ENCODE results near the gene ITPRIP.

ITPRIP gene

DNA sequence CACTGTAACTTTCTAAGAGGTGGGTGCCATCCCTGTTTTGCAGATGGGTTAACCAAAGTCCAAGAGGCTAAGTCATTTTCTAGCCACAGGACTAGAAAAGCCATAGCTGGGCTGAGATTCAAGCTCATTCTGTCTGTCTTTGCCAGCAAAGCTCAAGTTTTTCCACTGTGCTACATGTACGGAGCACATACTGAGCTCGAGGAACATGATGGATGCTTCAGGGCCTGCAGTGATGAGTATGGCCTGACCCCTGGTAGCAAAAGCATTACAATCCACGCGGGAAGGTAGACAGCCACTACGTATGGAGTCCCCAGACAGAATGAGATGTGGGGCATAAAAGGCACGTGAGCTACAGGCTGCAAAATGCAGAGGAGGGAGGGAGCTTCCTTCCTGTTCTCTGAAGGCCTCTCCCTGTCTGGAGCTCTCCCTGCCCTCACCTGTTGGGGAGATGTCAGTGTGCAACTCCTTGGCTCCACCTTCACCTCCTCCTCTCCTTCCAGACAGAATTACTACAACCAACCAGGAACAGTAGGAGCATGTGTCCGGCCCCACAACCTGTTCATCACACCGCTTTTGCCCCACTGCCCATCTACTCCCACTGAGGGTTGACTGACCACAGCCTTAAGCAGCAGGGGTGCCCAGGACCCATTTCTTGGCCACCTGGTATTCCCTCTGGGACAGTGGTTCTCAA, 16.4 kb downstream of the ITPRIP start:
- Histone ChIP-seq H3K4me3 (no peak overlapping the region), H3K36me3 (peaks cover 53% of the 10 kb centered on the region), H3K27ac (peak overlapping the region; percentile 89), H4K20me1 (peaks cover 100% of the 10 kb centered on the region), H3K4me1 (peaks cover 100% of the 10 kb centered on the region), H3K4me2 (peak overlapping the region; percentile 97), H3K27me3 (no peaks in the 10 kb centered on the region), H3K9me3 (no peaks in the 10 kb centered on the region), H3K9ac (peak overlapping the region; percentile 65)
- TF ChIP-seq Cebpa-rat (IDR thresholded peaks at IDR 0.05), result no peak

DNA sequence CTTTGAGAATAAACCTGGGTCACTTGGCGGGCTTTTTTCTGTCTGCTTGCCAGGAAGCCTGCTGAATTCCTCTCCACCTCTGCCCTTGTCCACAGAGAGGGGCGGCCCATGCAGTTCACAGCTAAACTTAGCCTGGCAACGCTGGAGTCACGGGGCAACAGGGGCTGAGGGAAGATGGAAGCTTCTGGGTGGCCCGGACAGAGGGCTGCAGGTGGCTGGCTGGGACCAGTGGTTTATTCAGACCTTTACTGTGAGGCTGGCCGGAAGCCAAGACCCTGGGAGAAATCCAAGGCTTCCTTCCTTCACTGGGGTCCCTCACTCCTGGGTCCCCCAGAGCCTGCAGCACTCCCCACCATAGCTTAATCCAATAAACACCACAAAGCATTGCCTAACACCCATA, 17.0 kb downstream of the ITPRIP start:
- Histone ChIP-seq H3K27me3 (no peaks in the 10 kb centered on the region), H3K4me3 (no peak overlapping the region), H3K4me2 (peak overlapping the region; percentile 97), H3K4me1 (peaks cover 94% of the 10 kb centered on the region), H3K36me3 (peaks cover 59% of the 10 kb centered on the region), H3K9ac (no peak overlapping the region), H3K27ac (peak overlapping the region; percentile 89), H3K9me3 (no peaks in the 10 kb centered on the region), H4K20me1 (peaks cover 100% of the 10 kb centered on the region)
- no peak for TF ChIP-seq Cebpa-rat (IDR thresholded peaks at IDR 0.05)

DNA sequence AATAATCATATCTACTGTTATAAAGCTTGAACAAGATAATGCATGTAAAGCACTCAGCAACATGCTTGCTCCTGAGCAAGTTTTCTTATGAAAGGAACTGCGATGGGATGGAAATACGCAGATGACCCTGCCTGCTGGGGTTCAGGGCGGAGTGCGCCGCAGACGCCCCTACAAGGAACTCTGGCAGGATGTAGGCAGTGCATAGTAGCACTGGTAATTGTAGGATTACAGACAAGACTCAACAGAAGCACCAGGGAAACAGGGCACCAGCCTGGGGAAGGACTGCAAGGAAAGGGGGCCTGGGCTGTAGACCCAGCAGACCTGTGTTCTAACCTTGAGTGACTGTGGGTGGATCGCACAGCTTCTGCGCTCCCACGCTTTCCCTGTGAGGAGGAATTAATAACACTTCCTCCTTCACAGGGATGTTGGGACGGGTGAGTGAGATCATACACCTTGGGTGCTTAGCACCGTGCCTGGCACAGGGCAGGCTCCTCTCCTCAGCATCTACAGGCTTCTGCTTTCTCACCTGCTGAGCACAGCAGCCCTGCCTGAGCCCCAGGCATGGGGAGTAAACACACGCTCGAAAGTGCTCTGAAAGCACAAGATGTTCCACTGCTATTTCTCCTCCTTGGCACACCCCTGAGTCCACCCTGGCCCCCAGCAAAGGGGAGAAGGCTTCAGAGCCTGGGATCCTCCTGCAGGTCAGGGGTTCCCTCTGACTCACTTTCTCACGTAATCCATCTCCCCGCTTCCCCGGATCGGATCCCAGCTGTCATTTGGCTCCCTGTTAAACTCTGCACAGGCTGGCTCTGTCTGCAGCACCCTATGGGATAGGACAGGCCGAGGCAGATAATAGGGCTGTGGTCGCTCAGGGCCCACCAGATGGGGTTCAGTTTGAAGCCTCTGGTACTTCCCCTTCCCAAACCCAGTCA, 19.2 kb downstream of the ITPRIP start:
- no peaks in the 10 kb centered on the region for H3K9me3 ChIP-seq
- H3K4me3 ChIP-seq, result no peak overlapping the region
- H3K27ac ChIP-seq, result peak overlapping the region; percentile 59
- H3K36me3 ChIP-seq, result peaks cover 62% of the 10 kb centered on the region
- TF ChIP-seq Cebpa-rat (IDR thresholded peaks at IDR 0.05), result no peak
- H3K9ac ChIP-seq, result no peak overlapping the region
- peaks cover 100% of the 10 kb centered on the region for H4K20me1 ChIP-seq
- peak overlapping the region; percentile 22 for H3K4me2 ChIP-seq
- H3K27me3 ChIP-seq, result no peaks in the 10 kb centered on the region
- peaks cover 73% of the 10 kb centered on the region for H3K4me1 ChIP-seq

DNA sequence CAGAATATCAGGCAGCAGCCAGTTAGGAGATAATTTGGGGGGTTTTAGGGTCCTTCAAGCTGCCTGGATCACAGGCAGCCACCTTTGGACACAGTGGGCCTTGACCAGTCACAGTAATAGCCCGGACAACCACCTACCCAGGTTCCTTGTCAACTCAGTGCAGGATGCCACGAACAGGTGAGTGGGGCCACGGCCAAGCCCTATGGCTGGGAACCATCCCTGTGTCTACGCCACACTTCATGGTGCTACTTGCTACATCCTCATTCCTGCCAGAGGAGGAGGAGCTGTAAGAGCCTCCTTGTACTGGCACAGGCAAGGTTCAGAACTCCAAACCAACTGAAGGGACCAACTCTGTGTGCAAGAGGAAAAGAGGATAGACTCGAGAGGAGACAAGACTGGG, 19.9 kb downstream of the ITPRIP start:
- peaks cover 65% of the 10 kb centered on the region for H3K4me1 ChIP-seq
- no peak for TF ChIP-seq Cebpa-rat (IDR thresholded peaks at IDR 0.05)
- H3K4me2 ChIP-seq, result peak overlapping the region; percentile 45
- peaks cover 100% of the 10 kb centered on the region for H4K20me1 ChIP-seq
- peaks cover 70% of the 10 kb centered on the region for H3K36me3 ChIP-seq
- H3K27me3 ChIP-seq, result no peaks in the 10 kb centered on the region
- no peak overlapping the region for H3K4me3 ChIP-seq
- H3K27ac ChIP-seq, result no peak overlapping the region
- no peaks in the 10 kb centered on the region for H3K9me3 ChIP-seq
- no peak overlapping the region for H3K9ac ChIP-seq

DNA sequence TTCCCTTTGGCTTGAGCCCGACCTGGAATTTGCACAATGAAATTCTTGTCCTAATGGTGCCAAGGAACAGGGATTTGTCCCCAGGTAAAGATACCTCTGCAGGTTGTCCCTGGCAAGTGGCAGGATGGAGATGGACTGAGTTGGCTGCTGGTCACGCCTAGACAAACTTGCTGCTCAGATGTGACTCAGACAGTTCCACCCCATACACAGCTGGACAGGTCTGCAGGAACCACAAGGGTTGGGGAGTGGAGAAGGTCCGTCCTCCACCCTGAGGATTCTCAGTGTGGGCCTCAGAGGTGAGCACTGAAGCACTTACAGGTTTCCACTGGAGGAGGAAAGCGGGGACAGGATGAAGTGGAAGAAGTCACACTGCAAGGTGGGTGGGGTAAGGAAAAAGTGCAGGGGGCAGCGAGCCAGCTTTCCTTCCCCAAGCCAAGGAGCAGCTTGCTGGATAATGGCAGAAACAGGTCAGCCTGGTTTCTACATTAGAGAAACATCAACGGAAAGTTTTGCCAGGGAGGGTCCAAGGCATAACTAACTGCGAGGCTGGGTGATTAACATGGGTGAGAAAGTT, 20.5 kb downstream of the ITPRIP start:
- H3K27me3 ChIP-seq, result no peaks in the 10 kb centered on the region
- peaks cover 75% of the 10 kb centered on the region for H3K36me3 ChIP-seq
- no peak overlapping the region for H3K4me3 ChIP-seq
- H4K20me1 ChIP-seq, result peaks cover 100% of the 10 kb centered on the region
- H3K9me3 ChIP-seq, result no peaks in the 10 kb centered on the region
- H3K4me1 ChIP-seq, result peaks cover 62% of the 10 kb centered on the region
- peak overlapping the region; percentile 45 for H3K4me2 ChIP-seq
- no peak for TF ChIP-seq Cebpa-rat (IDR thresholded peaks at IDR 0.05)
- no peak overlapping the region for H3K9ac ChIP-seq
- no peak overlapping the region for H3K27ac ChIP-seq

DNA sequence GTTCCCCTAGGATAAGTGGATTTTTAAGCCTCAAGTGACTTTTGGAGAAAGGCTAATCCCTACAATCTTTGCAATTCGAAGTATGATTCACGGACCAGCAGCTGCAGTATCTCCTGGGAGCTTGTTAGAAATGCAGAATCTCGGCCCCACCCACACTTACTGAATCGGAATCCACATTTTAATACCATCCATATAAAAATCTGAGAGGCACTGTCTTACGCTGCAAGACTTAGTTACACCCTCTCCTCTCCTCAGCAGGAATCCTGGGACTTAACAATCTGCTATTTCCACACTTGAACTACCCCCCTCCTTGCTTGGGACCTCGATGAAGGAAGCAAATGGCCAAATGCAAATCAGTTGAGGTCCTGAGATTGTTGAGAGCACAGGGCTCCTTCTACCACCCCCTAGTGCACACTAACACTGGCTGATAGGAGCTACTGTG, 21.0 kb downstream of the ITPRIP start:
- Histone ChIP-seq H3K4me2 (peak overlapping the region; percentile 45), H3K9ac (no peak overlapping the region), H3K4me3 (no peak overlapping the region)

DNA sequence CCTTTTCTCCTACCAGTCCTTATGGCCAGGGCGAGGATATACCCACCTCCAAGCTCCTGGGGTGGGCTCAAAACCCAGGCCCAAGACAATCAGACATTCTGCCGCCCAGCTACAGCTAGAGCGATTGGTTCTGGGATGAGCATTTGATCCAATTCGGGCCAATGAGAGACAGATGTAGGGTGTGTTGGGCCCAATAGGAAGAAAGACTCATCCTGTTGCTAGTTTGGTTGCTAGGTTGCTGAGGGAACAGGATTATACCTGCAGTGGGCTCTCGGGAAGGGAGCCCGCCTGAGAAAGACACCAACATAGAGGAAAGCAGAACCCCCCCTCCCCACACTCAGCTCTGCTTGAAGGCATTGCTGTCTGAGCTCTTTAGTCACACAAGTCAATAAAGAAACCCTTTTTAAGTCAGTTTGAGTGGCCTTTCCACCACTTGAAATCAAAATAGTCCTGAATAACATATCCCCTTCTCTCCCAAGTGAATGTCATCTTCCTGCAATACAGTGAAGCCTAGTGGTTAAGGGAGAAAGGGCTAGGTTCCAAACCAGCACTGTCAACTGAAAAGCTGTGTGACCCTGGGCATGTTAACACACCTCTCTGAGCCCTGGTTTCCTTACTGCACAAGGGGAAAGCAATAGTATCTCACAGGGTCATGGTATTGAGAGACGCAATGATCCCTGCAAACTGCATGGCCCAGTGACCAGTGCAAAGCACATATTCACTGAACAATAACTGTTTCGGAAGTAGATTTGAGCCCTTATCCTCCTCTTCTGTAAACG, 21.8 kb downstream of the ITPRIP start:
- H4K20me1 ChIP-seq, result peaks cover 100% of the 10 kb centered on the region
- H3K27me3 ChIP-seq, result no peaks in the 10 kb centered on the region
- TF ChIP-seq Cebpa-rat (IDR thresholded peaks at IDR 0.05), result no peak
- H3K4me1 ChIP-seq, result peaks cover 57% of the 10 kb centered on the region
- no peak overlapping the region for H3K27ac ChIP-seq
- no peak overlapping the region for H3K4me2 ChIP-seq
- no peaks in the 10 kb centered on the region for H3K9me3 ChIP-seq
- H3K36me3 ChIP-seq, result peaks cover 88% of the 10 kb centered on the region
- no peak overlapping the region for H3K9ac ChIP-seq
- H3K4me3 ChIP-seq, result no peak overlapping the region

More for the DNA sequence above, 21.0 kb downstream of the ITPRIP start:
- Histone ChIP-seq H4K20me1 (peaks cover 100% of the 10 kb centered on the region), H3K36me3 (peaks cover 80% of the 10 kb centered on the region), H3K4me1 (peaks cover 62% of the 10 kb centered on the region), H3K27ac (no peak overlapping the region), H3K9me3 (no peaks in the 10 kb centered on the region), H3K27me3 (no peaks in the 10 kb centered on the region)
- no peak for TF ChIP-seq Cebpa-rat (IDR thresholded peaks at IDR 0.05)

DNA sequence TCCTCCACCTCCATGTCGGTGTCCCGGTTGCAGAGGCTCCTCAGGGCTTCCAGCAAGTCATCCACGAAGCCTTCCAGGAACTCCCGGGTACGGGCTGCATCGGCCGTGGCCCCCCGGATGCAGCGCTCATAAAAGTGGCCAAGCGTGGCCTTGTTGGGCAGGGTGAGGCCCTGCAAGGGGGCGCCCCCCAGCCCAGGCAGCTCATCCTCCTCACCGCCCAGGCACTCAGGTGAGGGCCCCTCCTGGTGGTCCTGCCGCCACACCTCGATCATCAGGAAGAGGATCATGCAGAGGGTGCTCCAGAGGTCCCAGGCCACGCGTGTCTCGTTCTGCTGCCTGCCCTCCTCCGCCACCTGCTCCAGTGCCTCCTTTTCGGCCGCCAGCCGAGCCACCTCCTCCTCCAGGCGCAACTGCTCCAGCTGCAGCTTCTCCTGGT, 22.8 kb downstream of the ITPRIP start:
- Histone ChIP-seq H3K4me3 (no peak overlapping the region), H3K9me3 (no peaks in the 10 kb centered on the region), H3K4me2 (no peak overlapping the region), H3K4me1 (peaks cover 50% of the 10 kb centered on the region), H3K27me3 (no peaks in the 10 kb centered on the region), H4K20me1 (peaks cover 100% of the 10 kb centered on the region), H3K27ac (no peak overlapping the region), H3K9ac (no peak overlapping the region), H3K36me3 (peaks cover 88% of the 10 kb centered on the region)
- no peak for TF ChIP-seq Cebpa-rat (IDR thresholded peaks at IDR 0.05)
